Mesangial cell (primary cell): Measurements from ENCODE around the gene HSFX3. TPM values are rescaled to one million over a fixed set of nuclear protein-coding genes. Genes with fewer than 3 reads are reported as not detected.

Experiments
- total RNA-seq: library from RNA; depleted of rRNA; stranded (reverse); fragments of >200 nt; gene quantifications from 2 replicates; pipeline ENCODE4 v1.2.3, GENCODE V29; 2015

The HSFX3 gene, protein sequence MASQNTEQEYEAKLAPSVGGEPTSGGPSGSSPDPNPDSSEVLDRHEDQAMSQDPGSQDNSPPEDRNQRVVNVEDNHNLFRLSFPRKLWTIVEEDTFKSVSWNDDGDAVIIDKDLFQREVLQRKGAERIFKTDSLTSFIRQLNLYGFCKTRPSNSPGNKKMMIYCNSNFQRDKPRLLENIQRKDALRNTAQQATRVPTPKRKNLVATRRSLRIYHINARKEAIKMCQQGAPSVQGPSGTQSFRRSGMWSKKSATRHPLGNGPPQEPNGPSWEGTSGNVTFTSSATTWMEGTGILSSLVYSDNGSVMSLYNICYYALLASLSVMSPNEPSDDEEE
- total RNA-seq, result not detected in 2 replicates

GRCh38 chrX:149549701-149550100 lies at the start of gene HSFX3:
Gene HSFX3, minus strand, starts transcription at chrX:149549924. Its CDS starts 72 bp downstream, at chrX:149549852.

GRCh38 chrX:149595214-149595613 lies 45.5 kb upstream of the HSFX3 start, which contains the start of gene HSFX2:
Gene HSFX2, minus strand, starts transcription at chrX:149595314. Its CDS starts 614 bp downstream, at chrX:149594700.

DNA sequence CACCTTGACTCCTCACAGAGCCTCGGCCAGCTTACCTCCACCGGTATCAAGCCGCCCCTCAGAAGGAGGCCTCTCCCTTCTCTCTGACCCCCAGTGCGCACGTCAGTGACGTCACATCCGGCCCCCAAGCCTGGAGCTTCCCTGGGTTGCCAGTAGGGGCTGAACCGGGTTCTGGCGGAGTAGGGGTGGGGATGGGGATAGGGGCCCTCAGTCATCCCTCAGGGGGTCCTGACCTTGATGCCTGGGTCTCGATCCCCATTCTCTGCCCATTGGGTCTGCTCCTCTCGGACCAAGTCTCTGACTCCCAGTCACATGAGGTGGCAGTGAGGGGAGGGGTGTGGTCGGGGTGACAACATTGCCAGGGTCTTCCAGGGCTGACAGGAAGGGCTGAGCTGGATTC lies 37.6 kb upstream of the HSFX3 start, which contains the start of gene MAGEA9B:
Gene MAGEA9B, minus strand, starts transcription at position 101 of the 400 bp plus-strand sequence. CDS start 4,280 bp downstream, outside the sequence.

DNA sequence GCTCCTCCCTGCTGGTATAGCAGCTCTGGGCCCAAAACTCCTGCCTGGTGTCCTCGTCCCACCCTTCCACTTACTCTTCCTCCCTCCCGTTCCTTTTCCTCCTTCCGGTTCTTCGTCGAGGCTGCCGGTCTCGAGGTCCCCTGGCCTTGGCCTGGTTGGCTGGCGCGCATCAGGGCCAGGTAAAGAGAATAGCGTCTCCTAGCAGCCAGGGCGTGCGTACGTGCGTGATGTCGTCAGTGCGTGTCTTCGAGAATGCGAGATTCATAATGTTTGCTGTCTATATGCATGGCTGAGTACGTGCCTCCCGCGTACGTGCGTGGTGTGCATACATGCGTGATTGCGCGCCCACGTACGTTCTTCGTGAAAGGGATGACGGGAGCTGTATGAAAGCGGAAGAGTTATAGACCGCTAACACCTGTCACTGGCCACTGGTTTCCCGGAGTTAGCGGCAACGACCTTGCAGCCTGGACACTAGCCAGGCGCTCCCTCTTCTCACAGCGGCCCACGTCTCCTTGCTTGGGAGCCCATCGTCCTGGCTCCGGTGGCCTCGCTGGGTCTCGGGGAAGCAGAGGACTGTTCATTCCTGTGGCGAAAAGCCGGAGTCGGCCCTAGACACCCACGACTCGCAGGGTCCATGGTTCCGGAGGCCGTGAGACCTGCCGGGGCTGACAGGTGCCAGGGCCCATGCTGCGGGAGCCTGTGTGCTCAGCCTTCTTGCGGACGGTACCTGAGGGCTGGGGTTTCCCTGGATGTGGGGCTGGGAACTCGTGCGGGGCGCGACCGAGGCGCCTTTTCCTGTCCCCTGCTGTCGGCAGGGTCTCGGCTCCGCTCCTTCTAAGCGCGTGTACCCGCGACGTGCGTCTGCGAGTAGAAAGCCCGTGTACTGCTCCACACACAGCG lies 8.9 kb downstream of the HSFX3 start, which contains the start of gene EOLA1:
Gene EOLA1, plus strand, starts transcription at position 392 of the 900 bp plus-strand sequence. CDS start 4,619 bp downstream, outside the sequence.

GRCh38 chrX:149504915-149505651 lies 44.6 kb downstream of the HSFX3 start, which contains the start of gene IDS:
Gene IDS, minus strand, starts transcription at chrX:149505306. Its CDS starts 169 bp downstream, at chrX:149505137.

Other genes starting within 250 kb of the HSFX3 start
- gene IDS, start 44.6 kb downstream of the HSFX3 start, total RNA-seq, result 42.2 and 53.2 TPM in 2 replicates
- 6.4 and 8.2 TPM in 2 replicates for gene EOLA1, start 8.9 kb downstream of the HSFX3 start, total RNA-seq
- not detected in 2 replicates for gene MAGEA9B, start 37.5 kb upstream of the HSFX3 start, total RNA-seq
- 0.25 TPM in 1 of 2 replicates, not detected in the other for gene HSFX2, start 45.4 kb upstream of the HSFX3 start, total RNA-seq
- 9.1 and 14.6 TPM in 2 replicates for gene TMEM185A, start 81.9 kb upstream of the HSFX3 start, total RNA-seq
- gene MAGEA11, start 162.1 kb upstream of the HSFX3 start, total RNA-seq, result not detected in 2 replicates
- gene HSFX1, start 224.1 kb upstream of the HSFX3 start, total RNA-seq, result 0.13 and 0.81 TPM in 2 replicates
- gene MAGEA9, start 232.0 kb upstream of the HSFX3 start, total RNA-seq, result not detected in 2 replicates